ENCODE measurements around the gene LSM4.

Gene LSM4

GRCh38 chr19:18280247-18281081, 42.4 kb downstream of the LSM4 start:
- Histone ChIP-seq H4K20me1 (ENCODE audit: insufficient read depth, low read length, poor library complexity, severe bottlenecking) (peaks cover 28% of the 10 kb centered on the region), H3K9me2 (replicated peaks; ENCODE audit: low read depth, low read length) (no peaks in the 10 kb centered on the region), H3K9ac (ENCODE audit: low read depth, low read length, poor library complexity, severe bottlenecking) (peak overlapping the region; percentile 99), H2AFZ (ENCODE audit: low read length) (no peak overlapping the region), H3K9me3 (ENCODE audit: insufficient read depth, low read depth, low read length) (no peaks in the 10 kb centered on the region), H3K36me3 (ENCODE audit: insufficient read depth, low read length) (no peaks in the 10 kb centered on the region), H3K4me2 (ENCODE audit: low read depth, low read length, poor library complexity, severe bottlenecking) (peak overlapping the region; percentile 82), H3K79me2 (ENCODE audit: insufficient read depth, low read length) (peaks cover 60% of the 10 kb centered on the region), H3K4me1 (ENCODE audit: insufficient read depth, low read length, poor library complexity, severe bottlenecking) (peaks cover 24% of the 10 kb centered on the region), H3K27me3 (ENCODE audit: insufficient read depth, low read length, poor library complexity, severe bottlenecking) (peaks cover 4% of the 10 kb centered on the region), H3K4me3 (ENCODE audit: low read length, poor library complexity, severe bottlenecking) (peak overlapping the region; percentile 84), H3F3A (ENCODE audit: low read depth) (peaks cover 10% of the 10 kb centered on the region)
- no peak for TF ChIP-seq EZH2phosphoT487 (IDR thresholded peaks at IDR 0.05; ENCODE audit: borderline replicate concordance)
- TF ChIP-seq, protein P1, sequence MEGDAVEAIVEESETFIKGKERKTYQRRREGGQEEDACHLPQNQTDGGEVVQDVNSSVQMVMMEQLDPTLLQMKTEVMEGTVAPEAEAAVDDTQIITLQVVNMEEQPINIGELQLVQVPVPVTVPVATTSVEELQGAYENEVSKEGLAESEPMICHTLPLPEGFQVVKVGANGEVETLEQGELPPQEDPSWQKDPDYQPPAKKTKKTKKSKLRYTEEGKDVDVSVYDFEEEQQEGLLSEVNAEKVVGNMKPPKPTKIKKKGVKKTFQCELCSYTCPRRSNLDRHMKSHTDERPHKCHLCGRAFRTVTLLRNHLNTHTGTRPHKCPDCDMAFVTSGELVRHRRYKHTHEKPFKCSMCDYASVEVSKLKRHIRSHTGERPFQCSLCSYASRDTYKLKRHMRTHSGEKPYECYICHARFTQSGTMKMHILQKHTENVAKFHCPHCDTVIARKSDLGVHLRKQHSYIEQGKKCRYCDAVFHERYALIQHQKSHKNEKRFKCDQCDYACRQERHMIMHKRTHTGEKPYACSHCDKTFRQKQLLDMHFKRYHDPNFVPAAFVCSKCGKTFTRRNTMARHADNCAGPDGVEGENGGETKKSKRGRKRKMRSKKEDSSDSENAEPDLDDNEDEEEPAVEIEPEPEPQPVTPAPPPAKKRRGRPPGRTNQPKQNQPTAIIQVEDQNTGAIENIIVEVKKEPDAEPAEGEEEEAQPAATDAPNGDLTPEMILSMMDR (conservative IDR thresholded peaks at IDR 0.05; ENCODE audit: low read length) = no peak

DNA sequence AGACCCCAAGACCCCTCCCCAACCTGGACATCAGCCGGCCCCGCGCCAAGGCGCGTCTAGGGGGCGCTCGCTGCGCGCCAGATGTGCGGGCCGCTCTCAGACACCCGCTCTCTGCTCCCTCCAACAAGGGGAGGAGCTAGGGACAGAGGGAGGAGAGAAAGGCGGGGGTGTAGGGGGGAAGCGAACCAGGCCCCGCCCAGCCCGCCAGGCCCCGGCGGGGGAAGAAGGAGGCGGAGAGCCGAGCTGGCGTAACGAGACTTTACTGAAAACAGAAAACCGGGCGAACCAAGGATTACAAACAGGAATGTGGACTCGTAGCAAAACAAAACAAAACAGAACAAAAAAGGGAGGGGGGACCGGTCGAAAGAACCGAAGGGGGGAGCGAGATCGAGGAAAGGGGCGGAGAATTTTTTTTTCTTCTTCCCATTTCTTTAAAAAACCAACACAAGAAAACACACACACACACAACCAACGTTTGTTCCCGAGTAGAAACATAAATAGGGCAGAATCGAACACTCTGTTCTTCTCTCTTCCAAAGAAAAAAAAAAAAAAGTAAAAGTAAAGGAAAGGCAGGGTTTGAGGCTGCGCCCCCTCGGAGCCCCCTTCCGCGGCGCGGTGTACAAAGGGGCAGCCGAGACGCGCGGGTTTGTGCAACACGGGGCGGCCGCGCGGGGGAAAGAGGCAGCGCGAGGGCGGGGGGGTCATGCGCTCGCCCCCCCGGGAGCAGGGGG, 43.2 kb downstream of the LSM4 start:
- Histone ChIP-seq H3K27me3 (ENCODE audit: insufficient read depth, low read length, poor library complexity, severe bottlenecking) (peaks cover 4% of the 10 kb centered on the region), H3K79me2 (ENCODE audit: insufficient read depth, low read length) (peaks cover 68% of the 10 kb centered on the region), H3K4me1 (ENCODE audit: insufficient read depth, low read length, poor library complexity, severe bottlenecking) (peaks cover 24% of the 10 kb centered on the region), H3K9ac (ENCODE audit: low read depth, low read length, poor library complexity, severe bottlenecking) (peak overlapping the region; percentile 99), H3K36me3 (ENCODE audit: insufficient read depth, low read length) (no peaks in the 10 kb centered on the region), H4K20me1 (ENCODE audit: insufficient read depth, low read length, poor library complexity, severe bottlenecking) (peaks cover 28% of the 10 kb centered on the region), H3K4me2 (ENCODE audit: low read depth, low read length, poor library complexity, severe bottlenecking) (peak overlapping the region; percentile 82), H3K9me3 (ENCODE audit: insufficient read depth, low read depth, low read length) (no peaks in the 10 kb centered on the region), H3K4me3 (ENCODE audit: low read length, poor library complexity, severe bottlenecking) (peak overlapping the region; percentile 84), H3F3A (ENCODE audit: low read depth) (peaks cover 10% of the 10 kb centered on the region), H3K9me2 (replicated peaks; ENCODE audit: low read depth, low read length) (no peaks in the 10 kb centered on the region), H2AFZ (ENCODE audit: low read length) (no peak overlapping the region)
- TF ChIP-seq EZH2phosphoT487 (IDR thresholded peaks at IDR 0.05; ENCODE audit: borderline replicate concordance) = no peak
- TF ChIP-seq, protein P1 (conservative IDR thresholded peaks at IDR 0.05; ENCODE audit: low read length) = peak; percentile 97

DNA sequence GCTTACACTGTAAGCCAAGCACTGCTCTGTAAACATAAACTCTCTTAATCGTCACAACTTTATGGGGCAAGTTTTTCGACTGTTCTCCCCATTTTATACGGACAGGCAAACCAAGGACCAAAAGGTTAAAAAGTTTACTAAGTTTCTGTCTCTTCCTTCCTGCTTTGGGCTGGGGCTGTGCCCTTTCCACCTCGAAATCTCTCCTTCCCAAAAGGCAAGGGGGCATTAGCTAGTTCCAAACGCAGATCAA, 43.7 kb downstream of the LSM4 start:
- H2AFZ ChIP-seq (ENCODE audit: low read length) = no peak overlapping the region

More for the DNA sequence above, 43.7 kb downstream of the LSM4 start:
- Histone ChIP-seq H3K27me3 (ENCODE audit: insufficient read depth, low read length, poor library complexity, severe bottlenecking) (peaks cover 4% of the 10 kb centered on the region), H3K9me3 (ENCODE audit: insufficient read depth, low read depth, low read length) (no peaks in the 10 kb centered on the region), H3K36me3 (ENCODE audit: insufficient read depth, low read length) (no peaks in the 10 kb centered on the region), H3K4me2 (ENCODE audit: low read depth, low read length, poor library complexity, severe bottlenecking) (peak overlapping the region; percentile 82), H3K79me2 (ENCODE audit: insufficient read depth, low read length) (peaks cover 72% of the 10 kb centered on the region), H3K4me3 (ENCODE audit: low read length, poor library complexity, severe bottlenecking) (peak overlapping the region; percentile 84), H4K20me1 (ENCODE audit: insufficient read depth, low read length, poor library complexity, severe bottlenecking) (peaks cover 28% of the 10 kb centered on the region), H3K9ac (ENCODE audit: low read depth, low read length, poor library complexity, severe bottlenecking) (peak overlapping the region; percentile 99), H3K9me2 (replicated peaks; ENCODE audit: low read depth, low read length) (no peaks in the 10 kb centered on the region), H3K4me1 (ENCODE audit: insufficient read depth, low read length, poor library complexity, severe bottlenecking) (peaks cover 24% of the 10 kb centered on the region), H3F3A (ENCODE audit: low read depth) (peaks cover 10% of the 10 kb centered on the region)
- TF ChIP-seq, protein P1 (conservative IDR thresholded peaks at IDR 0.05; ENCODE audit: low read length) = no peak
- TF ChIP-seq EZH2phosphoT487 (IDR thresholded peaks at IDR 0.05; ENCODE audit: borderline replicate concordance) = no peak

All from Loucy (cell line).